ENCODE measurements around the gene ATP10A.
"Not testable (repeated sequence)": the region's sequence is repeated elsewhere in the genome, so short reads cannot be mapped to it uniquely, and the experiment has no call there.

ATP10A gene

GRCh38 chr15:25641361-25641760 lies 221.8 kb downstream of the ATP10A start:
- DNase-seq: no peak

DNA sequence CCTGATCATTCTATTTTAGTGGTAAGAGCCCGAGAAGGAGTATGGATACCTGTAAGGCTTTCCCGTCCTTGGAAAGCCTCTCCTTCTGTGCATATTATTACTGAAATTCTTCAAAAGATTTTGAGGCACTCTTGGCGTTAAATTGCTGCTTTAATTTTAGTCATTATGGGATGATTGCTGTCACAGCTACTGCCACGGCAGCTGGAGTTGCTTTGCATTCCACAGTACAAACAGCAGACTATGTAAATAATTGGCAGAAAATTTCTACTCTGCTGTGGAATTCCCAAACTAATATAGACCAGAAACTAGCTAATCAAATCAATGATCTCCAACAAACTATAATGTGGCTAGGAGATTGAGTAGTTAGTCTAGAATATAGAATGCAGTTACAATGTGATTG lies 222.2 kb downstream of the ATP10A start:
- DNase-seq: not testable (repeated sequence)

- no peak for DNase-seq
Measured at GRCh38 chr15:25640381-25640780, 222.7 kb downstream of the ATP10A start.

GRCh38 chr15:25636486-25636885 lies 226.6 kb downstream of the ATP10A start:
- DNase-seq: not testable (repeated sequence)

DNA sequence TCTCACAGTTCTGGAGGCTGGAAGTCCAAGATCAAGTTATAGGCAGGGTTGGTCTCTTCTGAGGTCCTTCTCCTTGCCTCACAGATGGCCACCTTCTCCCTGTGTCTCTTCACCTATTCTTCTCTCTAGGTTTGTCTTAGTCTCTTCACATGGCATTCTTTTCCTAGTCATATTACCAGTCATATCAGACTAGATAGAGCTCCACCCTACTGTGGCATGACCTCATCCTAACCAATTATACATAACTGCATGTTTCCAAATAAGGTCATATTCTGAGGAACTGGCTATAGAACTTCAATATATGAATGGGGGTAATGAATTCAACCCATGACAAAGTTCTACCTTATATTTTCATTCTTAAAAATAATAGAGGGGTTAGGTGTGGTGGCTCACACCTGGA lies 227.9 kb downstream of the ATP10A start:
- no peak for DNase-seq

- no peak for DNase-seq
Measured at GRCh38 chr15:25633862-25634261, 229.3 kb downstream of the ATP10A start.

- DNase-seq: no peak
Measured at GRCh38 chr15:25631971-25632370, 231.2 kb downstream of the ATP10A start.

All from suppressor macrophage treated with lipopolysaccharide for 4 hours (primary cell).